Epidermal melanocyte (primary cell): Measurements from ENCODE around the gene PNCK.

Source experiments
- DNase-seq: peaks from one replicate; pipeline ENCODE4 v3.0.0; 2011; ENCODE audit warnings: low spot score; ENCODE audit not compliant: insufficient read length

The PNCK gene

GRCh38 chrX:153642051-153642654 is 31.5 kb downstream of the PNCK start:
- no peak for DNase-seq

DNA sequence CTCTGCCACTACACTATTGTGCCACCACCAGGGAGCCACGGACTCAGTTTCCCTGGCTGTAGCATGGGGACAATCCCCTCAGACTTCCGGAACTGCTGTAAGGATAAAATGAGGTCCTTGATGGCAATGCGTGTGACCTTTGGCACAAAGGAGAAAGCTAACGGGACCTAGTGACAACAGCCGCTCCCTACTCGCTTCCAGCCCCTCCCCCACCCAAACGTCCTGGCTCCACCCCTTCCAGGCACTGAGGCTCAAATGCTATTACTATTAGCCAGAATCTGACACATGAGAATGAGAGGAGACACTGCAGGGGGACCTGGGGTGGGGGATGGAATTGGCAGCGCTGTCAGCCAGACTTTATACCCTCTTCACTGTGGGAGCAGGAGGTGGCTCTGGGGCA is 32.0 kb downstream of the PNCK start:
- no peak for DNase-seq

GRCh38 chrX:153640736-153641575 is 32.7 kb downstream of the PNCK start:
- no peak for DNase-seq

GRCh38 chrX:153640045-153640686 is 33.4 kb downstream of the PNCK start:
- DNase-seq = no peak

DNA sequence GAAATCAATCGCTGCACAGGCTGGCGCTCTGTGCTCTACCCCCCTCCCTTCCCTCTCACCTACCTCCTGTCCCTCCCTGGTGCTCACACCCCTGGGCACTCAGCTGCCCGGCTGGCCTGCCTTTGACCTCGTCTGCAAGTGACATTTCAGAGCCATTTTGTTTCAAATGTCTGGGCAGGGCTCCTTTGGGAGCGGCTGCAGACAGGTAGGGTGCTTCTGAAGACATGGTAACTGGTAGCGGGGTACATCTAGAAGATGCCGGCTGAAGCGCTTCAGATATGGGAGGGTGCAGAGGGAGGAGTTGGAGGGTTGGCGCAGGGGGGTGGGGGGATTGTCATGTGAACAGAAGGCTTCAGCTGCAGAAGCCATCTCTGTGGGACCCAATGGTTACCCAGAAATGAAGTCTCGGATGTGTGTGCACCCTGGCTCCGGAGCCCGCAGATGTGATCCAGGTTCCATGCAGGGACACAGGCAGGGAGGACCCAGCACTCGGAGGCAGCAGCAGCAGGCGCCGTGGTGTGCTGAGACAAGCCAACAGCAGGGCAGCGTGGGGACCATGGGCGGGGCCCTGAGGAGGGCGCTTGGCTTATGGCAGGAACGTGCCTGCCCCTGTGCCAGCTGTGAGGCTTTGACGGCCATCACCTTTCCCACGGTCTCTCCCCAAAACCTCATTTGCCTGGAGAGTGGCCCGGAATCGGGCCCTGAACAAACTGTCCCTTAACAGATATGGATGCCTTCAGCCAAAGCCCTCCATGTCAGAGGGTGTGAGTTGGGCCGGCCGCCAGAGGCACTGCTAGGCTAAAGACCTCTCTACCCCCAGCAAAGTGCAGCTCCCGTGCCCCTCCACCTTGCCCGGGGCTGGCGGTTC is 34.2 kb downstream of the PNCK start:
- no peak for DNase-seq

DNA sequence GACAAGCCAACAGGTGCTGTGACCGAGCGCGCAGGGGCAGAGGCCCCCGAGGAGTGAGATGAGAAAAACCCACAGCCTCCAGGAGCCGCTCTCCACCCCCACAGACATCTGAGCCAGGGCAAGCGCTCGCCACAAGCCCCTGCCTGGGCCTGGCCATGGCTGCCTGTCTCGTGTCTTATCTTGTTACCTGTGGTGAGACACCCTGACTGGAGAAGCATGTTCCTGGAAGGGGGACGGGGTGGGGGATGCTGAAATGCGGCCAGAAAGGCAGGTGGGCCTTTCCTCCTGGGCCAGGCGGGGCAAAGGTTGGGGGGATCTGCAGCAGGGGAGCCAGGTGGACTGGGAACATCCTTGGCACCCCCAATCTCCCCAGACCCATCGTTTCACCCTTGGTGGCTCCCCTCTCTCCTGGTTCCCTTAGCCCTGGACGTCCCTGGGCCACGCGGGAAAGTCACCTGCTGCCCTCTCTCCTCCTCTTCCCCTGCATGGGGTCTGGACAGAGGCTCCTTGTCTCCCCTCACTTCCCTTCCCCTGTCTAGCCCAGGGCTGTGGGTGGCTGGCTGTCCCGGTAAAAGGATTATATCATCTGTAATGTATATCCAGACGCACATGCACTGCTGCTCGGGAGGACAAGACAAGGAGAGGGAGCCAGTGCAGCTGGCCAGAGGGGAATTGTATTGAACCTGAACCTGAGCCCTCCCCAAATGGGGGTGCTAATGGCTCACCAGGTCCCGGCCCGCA is 35.0 kb downstream of the PNCK start:
- DNase-seq = no peak

DNA sequence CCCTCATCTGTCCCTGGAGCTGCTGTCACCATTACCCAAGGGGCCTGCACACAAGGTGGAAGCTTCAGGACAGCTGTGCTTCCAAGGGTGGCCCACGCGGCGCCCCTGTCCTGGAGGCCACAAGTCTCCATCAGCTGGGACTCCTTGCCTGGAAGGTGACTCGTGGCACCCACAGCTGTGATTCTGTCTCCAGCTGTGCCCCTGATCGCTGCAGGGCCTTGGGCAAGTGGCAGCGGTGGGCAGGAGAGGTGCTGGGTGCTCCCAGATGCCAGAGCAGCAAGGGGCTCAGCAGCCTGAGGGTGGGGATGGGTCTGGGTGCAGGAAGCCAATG is 35.6 kb downstream of the PNCK start:
- DNase-seq = no peak

GRCh38 chrX:153637121-153638040 is 36.2 kb downstream of the PNCK start:
- DNase-seq = no peak

- no peak for DNase-seq
Observed at GRCh38 chrX:153636716-153637115, 36.9 kb downstream of the PNCK start.

DNA sequence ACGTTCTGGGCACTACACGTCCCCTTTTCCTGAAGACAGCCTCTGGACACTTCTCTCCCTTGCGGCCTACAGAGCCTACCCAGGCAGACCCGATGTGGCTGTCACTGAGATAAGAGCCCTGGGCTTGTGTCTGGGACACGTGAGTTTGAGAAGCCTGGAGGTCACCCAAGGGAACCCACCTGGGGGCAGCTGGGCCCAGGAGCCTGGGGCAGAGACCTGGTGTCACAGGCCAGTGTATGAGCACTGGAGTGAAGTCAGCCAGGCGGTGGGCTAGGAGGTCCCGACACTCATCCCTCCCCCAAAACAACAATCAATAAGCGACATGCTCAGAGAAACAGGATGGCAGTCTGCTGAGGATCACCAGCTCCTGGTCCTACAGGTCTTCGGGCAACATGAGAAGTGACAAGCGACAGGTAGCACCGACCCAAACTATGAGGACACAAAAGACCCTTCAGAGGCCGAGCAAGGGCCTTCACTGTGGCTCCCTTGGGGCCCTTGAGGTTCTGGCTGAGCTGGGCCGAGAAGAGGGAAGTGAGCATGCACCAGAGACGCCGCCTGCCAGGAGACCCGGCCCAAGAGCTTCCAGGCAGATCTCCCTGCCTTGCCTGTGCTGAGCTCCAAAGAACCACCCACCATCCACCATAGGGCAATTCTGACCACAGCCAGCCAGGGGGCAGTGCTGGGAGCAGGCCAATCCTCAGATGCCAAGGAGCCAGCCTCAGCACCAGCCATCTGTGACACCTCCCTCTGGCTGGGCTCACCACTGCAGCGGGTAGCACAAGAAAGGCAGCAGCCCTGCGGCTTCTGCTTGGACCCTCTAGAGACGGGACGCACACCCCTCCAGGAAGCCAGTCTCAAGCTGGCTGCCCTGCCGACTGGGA is 37.6 kb downstream of the PNCK start:
- no peak for DNase-seq

DNA sequence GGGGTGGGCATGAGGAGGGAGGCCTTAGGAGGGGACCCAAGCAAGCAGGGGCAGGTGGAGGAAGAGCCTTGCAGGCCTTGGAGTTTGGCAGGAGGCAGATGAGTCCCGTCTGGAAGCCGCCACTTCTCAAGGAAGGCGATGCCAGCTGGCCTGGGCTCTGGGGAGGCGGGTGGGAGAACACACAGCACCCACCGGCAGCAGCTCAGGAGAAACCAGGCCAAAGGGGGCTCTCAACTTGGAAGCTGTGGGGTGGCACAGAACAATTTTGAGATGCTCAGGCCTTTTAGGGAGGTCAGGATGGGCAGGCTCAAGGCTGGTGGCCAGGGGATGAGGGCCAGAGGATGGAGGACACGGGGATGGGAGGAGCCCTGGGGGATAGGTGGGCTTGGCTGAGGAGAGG is 38.2 kb downstream of the PNCK start:
- DNase-seq = no peak

DNA sequence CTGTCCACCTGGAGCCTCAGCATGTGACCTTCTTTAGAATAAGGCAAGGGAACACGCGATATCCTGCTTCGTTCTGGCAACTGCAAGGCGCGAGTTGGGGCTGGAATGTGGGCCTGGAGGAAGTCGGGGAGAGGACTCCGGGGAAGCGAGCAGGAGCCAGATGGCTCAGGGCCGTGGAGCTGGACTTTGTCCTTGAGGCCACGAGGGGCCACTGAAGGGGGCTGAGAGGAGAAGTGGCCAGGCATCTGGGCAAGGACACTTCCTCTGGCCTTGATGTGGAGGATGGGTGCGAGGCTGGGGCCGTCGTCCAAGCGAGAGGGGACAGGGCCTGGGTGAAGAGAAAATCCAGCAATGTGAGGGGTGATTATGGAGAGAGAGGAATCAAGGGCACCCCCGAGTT is 38.8 kb downstream of the PNCK start:
- DNase-seq = no peak

GRCh38 chrX:153634236-153634635 is 39.4 kb downstream of the PNCK start:
- no peak for DNase-seq

DNA sequence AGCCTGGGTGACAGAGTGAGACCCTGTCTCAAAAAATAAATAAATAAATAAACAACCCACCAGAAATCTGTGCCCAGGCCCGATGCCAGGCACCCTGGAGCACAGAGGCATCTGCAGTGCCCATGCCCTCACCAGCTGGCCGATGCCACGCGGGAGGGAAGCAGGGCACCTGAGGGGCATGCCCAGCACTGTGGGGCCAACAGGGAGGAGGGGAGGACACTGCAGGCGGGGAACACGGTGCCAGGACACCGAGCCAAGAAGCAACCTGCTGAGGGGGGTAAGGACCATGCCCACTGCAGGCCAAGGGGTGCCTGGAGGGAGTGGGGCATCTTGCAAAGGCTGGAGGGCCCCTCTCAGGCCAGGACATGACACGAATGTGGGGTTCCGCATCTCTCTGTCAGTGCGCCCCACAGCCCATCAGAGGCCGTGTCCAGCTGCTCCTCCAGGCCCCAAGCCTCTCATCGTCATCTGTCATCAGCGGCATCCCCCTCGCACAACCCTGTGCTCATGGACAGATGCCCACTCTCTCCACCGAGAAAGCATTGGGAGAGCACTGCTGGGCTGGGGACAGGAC is 39.9 kb downstream of the PNCK start:
- no peak for DNase-seq

GRCh38 chrX:153633048-153633447 is 40.6 kb downstream of the PNCK start:
- no peak for DNase-seq

GRCh38 chrX:153632595-153632946 is 41.0 kb downstream of the PNCK start:
- DNase-seq = no peak

DNA sequence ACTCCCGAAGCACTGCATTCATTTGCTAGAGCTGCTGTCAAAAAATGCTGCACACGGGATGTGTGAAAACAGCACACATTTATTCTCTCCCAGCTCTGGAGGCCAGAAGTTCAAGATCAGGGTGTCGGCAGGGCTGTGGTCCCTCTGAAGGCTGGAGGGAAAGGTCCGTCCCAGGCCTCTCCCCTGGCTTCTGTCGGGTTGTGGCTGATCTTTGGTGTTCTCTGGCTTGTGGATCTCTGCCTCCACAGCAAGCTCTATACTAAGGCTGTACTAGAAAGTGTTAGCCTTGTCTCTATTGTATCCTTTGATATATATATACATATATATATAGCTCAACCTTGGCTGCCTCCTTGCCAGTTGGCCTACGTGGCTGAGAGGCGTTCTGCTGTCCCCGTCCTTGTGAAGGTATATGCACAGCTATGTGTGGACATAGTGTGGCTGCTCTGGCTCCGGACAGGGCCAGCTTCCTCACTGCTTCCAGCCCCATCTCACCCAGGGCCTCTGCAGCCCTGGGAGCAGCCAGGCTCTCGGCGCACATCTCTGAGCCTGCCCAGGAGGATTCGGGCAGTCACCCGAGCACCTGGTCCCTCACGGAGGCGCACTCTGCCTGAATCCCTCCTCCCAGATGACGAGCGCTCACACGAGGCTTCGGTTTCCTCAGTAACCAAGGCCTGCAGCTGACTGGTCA is 41.6 kb downstream of the PNCK start:
- no peak for DNase-seq

- DNase-seq = no peak
Observed at GRCh38 chrX:153631346-153631745, 42.3 kb downstream of the PNCK start.
